ENCODE data around the gene DSEL.

- no peak for TF ChIP-seq POLR2AphosphoS5 (IDR thresholded peaks at IDR 0.05)
- TF ChIP-seq CTCF (IDR thresholded peaks at IDR 0.05): no peak
- TF ChIP-seq POLR2A (IDR thresholded peaks at IDR 0.05): no peak
- no peak for TF ChIP-seq EP300 (IDR thresholded peaks at IDR 0.05)
These were observed 52.0 kb downstream of the DSEL start for GRCh38 chr18:67464499-67464898.

Data from sigmoid colon (tissue), 4 donors.